HUES64 (cell line): ENCODE data around the gene AACS.

ENCODE experiments used
- H3K27ac ChIP-seq: 2 replicates; pipeline ENCODE4 v1.7.0; 2013; ENCODE audit warnings: low read depth, low read length, inconsistent platforms
- H3K27me3 ChIP-seq: 2 replicates; pipeline ENCODE4 v1.6.1; 2013; ENCODE audit warnings: mild to moderate bottlenecking, low read length; ENCODE audit not compliant: insufficient read depth
- H3K36me3 ChIP-seq: 2 replicates; pipeline ENCODE4 v1.6.1; 2013; ENCODE audit warnings: mild to moderate bottlenecking, low read length; ENCODE audit not compliant: insufficient read depth
- H3K4me1 ChIP-seq: 2 replicates; pipeline ENCODE4 v1.6.1; 2013; ENCODE audit warnings: mild to moderate bottlenecking, low read length, moderate library complexity; ENCODE audit not compliant: insufficient read depth
- H3K4me3 ChIP-seq: 2 replicates; pipeline ENCODE4 v1.5.1; 2013; ENCODE audit warnings: mild to moderate bottlenecking, low read length, moderate library complexity
- H3K9ac ChIP-seq: 2 replicates; pipeline ENCODE4 v1.6.1; 2013; ENCODE audit warnings: mild to moderate bottlenecking, low read depth, low read length
- H3K9me3 ChIP-seq: 2 replicates; pipeline ENCODE4 v1.6.1; 2013; ENCODE audit warnings: low read depth, low read length; ENCODE audit not compliant: insufficient read depth
- WGBS: fragments of 150-250, 120-280 bp; methylation state at CpG from one replicate; pipeline ENCODE4 v1.1.7; 2013; ENCODE audit warnings: missing lambda C conversion rate; 5-methylcytosine and 5-hydroxymethylcytosine counted together

AACS gene

GRCh38 chr12:125092108-125092871 lies 27.1 kb downstream of the AACS start:
- Histone ChIP-seq H3K4me1 (no peaks in the 10 kb centered on the region), H3K9ac (no peak overlapping the region), H3K4me3 (no peak overlapping the region), H3K9me3 (no peaks in the 10 kb centered on the region), H3K27ac (no peak overlapping the region), H3K27me3 (no peaks in the 10 kb centered on the region), H3K36me3 (peaks cover 77% of the 10 kb centered on the region)
- 91% methylated on average over 17 of the region's 17 CpGs for WGBS

- 90% methylated on average over 19 of the region's 19 CpGs for WGBS
- no peak overlapping the region for H3K27ac ChIP-seq
- H3K4me1 ChIP-seq = no peaks in the 10 kb centered on the region
- no peaks in the 10 kb centered on the region for H3K27me3 ChIP-seq
- H3K4me3 ChIP-seq = no peak overlapping the region
- no peak overlapping the region; the same call in 1 of the 2 replicates for H3K9ac ChIP-seq
- H3K9me3 ChIP-seq = no peaks in the 10 kb centered on the region
- peaks cover 70% of the 10 kb centered on the region for H3K36me3 ChIP-seq
Observed at GRCh38 chr12:125092872-125093680, 27.8 kb downstream of the AACS start.

GRCh38 chr12:125093681-125094330 lies 28.6 kb downstream of the AACS start:
- Histone ChIP-seq H3K9me3 (no peaks in the 10 kb centered on the region), H3K4me3 (no peak overlapping the region), H3K27me3 (no peaks in the 10 kb centered on the region), H3K36me3 (peaks cover 65% of the 10 kb centered on the region), H3K27ac (no peak overlapping the region), H3K4me1 (no peaks in the 10 kb centered on the region), H3K9ac (no peak overlapping the region)
- 96% methylated on average over 26 of the region's 26 CpGs for WGBS

- no peaks in the 10 kb centered on the region for H3K9me3 ChIP-seq
- H3K27me3 ChIP-seq = no peaks in the 10 kb centered on the region
- no peak overlapping the region for H3K4me3 ChIP-seq
- no peak overlapping the region for H3K9ac ChIP-seq
- peaks cover 34% of the 10 kb centered on the region for H3K36me3 ChIP-seq
- WGBS = 93% methylated on average over 7 of the region's 7 CpGs
- no peak overlapping the region for H3K27ac ChIP-seq
- no peaks in the 10 kb centered on the region for H3K4me1 ChIP-seq
Observed at GRCh38 chr12:125096894-125097293, 31.7 kb downstream of the AACS start.

GRCh38 chr12:125097427-125097826 lies 32.2 kb downstream of the AACS start:
- Histone ChIP-seq H3K36me3 (peaks cover 28% of the 10 kb centered on the region), H3K9ac (no peak overlapping the region), H3K9me3 (no peaks in the 10 kb centered on the region), H3K27ac (no peak overlapping the region), H3K4me1 (no peaks in the 10 kb centered on the region), H3K4me3 (no peak overlapping the region), H3K27me3 (no peaks in the 10 kb centered on the region)
- 97% methylated on average over 12 of the region's 12 CpGs for WGBS

DNA sequence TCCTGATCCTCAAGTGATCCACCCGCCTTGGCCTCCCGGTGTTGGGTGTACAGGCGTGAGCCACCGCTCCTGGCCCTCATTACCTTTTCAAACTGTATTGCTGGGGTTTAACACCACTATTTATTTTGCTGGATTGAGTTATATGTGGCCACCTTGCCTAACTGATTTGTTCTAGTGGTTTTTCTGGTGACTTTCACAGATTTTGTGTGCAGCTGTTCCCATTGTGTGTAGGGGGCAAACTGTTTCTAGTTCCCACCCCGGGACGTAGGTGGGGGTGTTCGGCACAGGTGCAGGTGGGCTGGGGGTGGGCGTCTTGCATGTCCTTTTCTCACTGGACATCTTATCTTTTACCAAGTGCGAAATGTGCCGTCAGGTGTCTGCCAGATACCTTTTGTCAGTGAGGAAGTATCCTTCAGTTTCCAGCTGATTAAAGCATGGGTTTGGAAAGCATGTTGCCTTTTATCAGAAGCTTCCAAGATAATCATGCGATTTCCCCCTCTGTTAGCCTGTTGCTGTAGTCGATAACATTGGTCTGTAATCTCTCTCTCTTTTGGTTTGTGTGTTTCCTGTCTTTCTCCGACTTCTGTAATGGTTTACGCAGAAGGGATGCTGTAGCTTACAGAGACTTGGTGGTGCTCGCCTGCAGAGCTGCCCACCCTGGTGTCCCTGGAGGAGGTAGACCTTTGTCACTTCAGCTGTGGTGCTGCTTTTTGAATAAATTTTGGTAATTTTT lies 33.6 kb downstream of the AACS start:
- Histone ChIP-seq H3K27me3 (no peaks in the 10 kb centered on the region), H3K4me3 (no peak overlapping the region), H3K9me3 (no peaks in the 10 kb centered on the region), H3K27ac (no peak overlapping the region), H3K36me3 (peaks cover 28% of the 10 kb centered on the region), H3K9ac (no peak overlapping the region), H3K4me1 (no peaks in the 10 kb centered on the region)
- WGBS = 82% methylated on average over 15 of the region's 15 CpGs

GRCh38 chr12:125099409-125099782 lies 34.2 kb downstream of the AACS start:
- H3K4me3 ChIP-seq = no peak overlapping the region
- WGBS = 95% methylated on average over 7 of the region's 7 CpGs
- H3K27me3 ChIP-seq = no peaks in the 10 kb centered on the region
- no peaks in the 10 kb centered on the region for H3K9me3 ChIP-seq
- H3K4me1 ChIP-seq = no peaks in the 10 kb centered on the region
- peaks cover 28% of the 10 kb centered on the region for H3K36me3 ChIP-seq
- H3K9ac ChIP-seq = no peak overlapping the region
- H3K27ac ChIP-seq = no peak overlapping the region

DNA sequence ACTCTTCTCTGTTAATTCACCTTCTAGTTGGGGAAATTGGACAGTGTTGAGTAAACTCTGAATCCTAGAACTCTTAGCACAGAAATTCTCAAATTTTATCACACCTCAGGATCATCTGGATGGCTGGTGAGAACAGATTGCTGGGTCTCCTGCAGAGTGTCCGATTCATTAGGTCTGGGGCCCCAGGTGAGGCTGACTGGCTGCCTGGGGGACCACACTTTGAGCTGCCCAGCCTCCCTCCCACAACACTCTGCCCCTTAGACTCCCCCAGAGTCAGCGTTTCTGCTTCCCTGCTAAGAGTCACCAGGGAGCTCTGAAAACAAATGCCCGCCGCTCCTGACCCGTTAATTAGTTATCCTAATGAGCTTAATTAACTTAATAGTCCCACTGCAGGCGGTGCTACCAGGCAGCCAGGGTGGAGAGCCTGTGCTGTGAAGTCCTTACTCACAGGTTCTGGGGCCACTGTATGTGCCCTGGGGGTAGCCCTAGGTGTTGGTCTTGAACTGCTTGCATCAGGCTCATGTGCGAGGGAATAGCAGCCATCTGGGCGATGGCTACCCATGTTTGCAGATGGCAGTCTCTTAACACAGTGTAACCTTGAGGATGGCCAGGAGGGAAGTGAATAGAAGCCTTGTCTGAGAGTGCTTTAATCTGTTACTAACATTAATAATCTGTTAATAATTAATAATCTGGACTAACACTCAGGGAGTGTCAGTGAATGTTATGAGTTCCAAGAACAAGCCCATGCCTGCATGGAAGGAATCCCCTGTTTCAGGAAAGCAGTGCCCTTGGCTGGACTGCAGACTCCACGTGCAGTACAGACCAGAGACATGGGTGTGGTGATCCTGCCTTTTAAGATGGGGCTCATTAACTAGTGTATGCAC lies 35.6 kb downstream of the AACS start:
- peaks cover 26% of the 10 kb centered on the region for H3K36me3 ChIP-seq
- no peaks in the 10 kb centered on the region for H3K9me3 ChIP-seq
- no peaks in the 10 kb centered on the region for H3K4me1 ChIP-seq
- H3K4me3 ChIP-seq = no peak overlapping the region
- H3K27me3 ChIP-seq = no peaks in the 10 kb centered on the region
- 83% methylated on average over 9 of the region's 9 CpGs for WGBS
- no peak overlapping the region for H3K27ac ChIP-seq
- H3K9ac ChIP-seq = no peak overlapping the region

DNA sequence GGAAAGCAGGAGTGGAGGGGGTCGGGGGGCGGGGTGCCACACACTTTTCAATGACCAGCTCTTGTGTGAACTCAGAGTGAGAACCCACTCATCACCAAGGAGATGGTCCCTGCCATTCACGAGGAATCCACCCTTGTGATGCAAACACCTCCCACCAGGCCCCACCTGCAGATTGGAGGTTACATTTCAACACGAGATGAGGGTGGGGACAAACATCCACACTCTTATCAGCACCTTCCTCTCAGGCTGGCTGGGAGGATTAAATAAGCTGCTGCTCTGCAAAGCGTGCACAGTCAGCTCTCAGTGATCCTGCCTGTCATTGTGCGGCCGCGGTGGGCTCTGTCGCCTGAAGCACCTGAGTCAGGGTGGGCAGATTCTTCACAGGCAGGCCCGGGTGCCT lies 39.7 kb downstream of the AACS start:
- Histone ChIP-seq H3K4me1 (no peaks in the 10 kb centered on the region), H3K27me3 (no peaks in the 10 kb centered on the region), H3K27ac (no peak overlapping the region), H3K36me3 (peaks cover 53% of the 10 kb centered on the region), H3K9ac (no peak overlapping the region), H3K9me3 (no peaks in the 10 kb centered on the region), H3K4me3 (no peak overlapping the region)
- WGBS = 84% methylated on average over 10 of the region's 10 CpGs

DNA sequence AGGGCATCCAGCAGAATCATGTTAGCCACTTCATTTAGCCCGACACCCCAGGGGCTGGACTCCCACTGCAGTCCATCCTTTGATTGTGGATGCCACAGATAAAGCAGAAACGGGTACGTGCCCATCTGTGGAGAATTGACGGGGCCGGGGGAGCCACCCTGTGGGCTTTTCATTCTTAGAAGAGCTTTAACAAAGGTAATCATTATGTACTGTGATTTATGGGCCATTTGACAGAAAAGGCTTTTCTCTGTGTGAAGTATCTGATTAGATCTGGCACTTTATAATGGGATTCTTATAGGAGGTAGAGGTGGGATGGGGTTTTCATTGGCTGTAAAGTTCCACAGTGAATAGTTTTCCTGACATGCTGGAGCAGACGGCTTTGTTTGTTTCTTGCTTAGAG lies 40.4 kb downstream of the AACS start:
- no peak overlapping the region for H3K9ac ChIP-seq
- 87% methylated on average over 6 of the region's 6 CpGs for WGBS
- H3K27ac ChIP-seq = no peak overlapping the region
- no peaks in the 10 kb centered on the region for H3K9me3 ChIP-seq
- H3K27me3 ChIP-seq = no peaks in the 10 kb centered on the region
- H3K4me1 ChIP-seq = no peaks in the 10 kb centered on the region
- peaks cover 53% of the 10 kb centered on the region for H3K36me3 ChIP-seq
- no peak overlapping the region for H3K4me3 ChIP-seq
